Measurements from ENCODE around the gene PATJ. TPM values are rescaled to one million over a fixed set of nuclear protein-coding genes. Genes with fewer than 3 reads are reported as not detected.

Gene PATJ
- total and polyA plus RNA-seq, 8 donors: 27.6 to 58.8 (median 38.8) TPM

- Histone ChIP-seq H3K27me3 (no peaks in the 10 kb centered on the region), H3K4me1 (no peaks in the 10 kb centered on the region), H3K4me3 (no peak overlapping the region), H3K9me3 (no peaks in the 10 kb centered on the region), H3K36me3 (no peaks in the 10 kb centered on the region), H3K27ac (no peak overlapping the region)
- DNase-seq (no peak), ATAC-seq (no peak)
- intact Hi-C loops (cut with DNase I): no loop called here
- TF ChIP-seq CTCF (IDR thresholded peaks at IDR 0.05): no peak
Measured at GRCh38 chr1:62012095-62012494, 269.8 kb downstream of the PATJ start.

- Histone ChIP-seq H3K27me3 (no peaks in the 10 kb centered on the region), H3K9me3 (no peaks in the 10 kb centered on the region), H3K36me3 (no peaks in the 10 kb centered on the region), H3K4me3 (no peak overlapping the region), H3K4me1 (no peaks in the 10 kb centered on the region), H3K27ac (no peak overlapping the region)
- no peak for TF ChIP-seq CTCF (IDR thresholded peaks at IDR 0.05)
- intact Hi-C loops (cut with DNase I): no loop called here
- DNase-seq (peak in 2 of 4 donors; percentile 14 to 29), ATAC-seq (no peak)
Measured at GRCh38 chr1:62012836-62013235, 270.6 kb downstream of the PATJ start.

GRCh38 chr1:62013264-62013663 lies 271.0 kb downstream of the PATJ start:
- Histone ChIP-seq H3K36me3 (no peaks in the 10 kb centered on the region), H3K4me3 (no peak overlapping the region), H3K4me1 (no peaks in the 10 kb centered on the region), H3K27me3 (no peaks in the 10 kb centered on the region), H3K27ac (no peak overlapping the region), H3K9me3 (no peaks in the 10 kb centered on the region)
- no peak for TF ChIP-seq CTCF (IDR thresholded peaks at IDR 0.05)
- DNase-seq: no peak
- intact Hi-C loops (cut with DNase I): no loop called here
- no peak for ATAC-seq

GRCh38 chr1:62022382-62022983 lies 280.2 kb downstream of the PATJ start:
- H3K36me3 ChIP-seq: no peaks in the 10 kb centered on the region
- H3K9me3 ChIP-seq: no peaks in the 10 kb centered on the region
- DNase-seq (no peak), ATAC-seq (no peak)
- no peaks in the 10 kb centered on the region for H3K27me3 ChIP-seq
- H3K4me3 ChIP-seq: no peak overlapping the region
- no peaks in the 10 kb centered on the region for H3K4me1 ChIP-seq
- TF ChIP-seq CTCF (IDR thresholded peaks at IDR 0.05): no peak
- intact Hi-C loops (cut with DNase I): no loop called here
- H3K27ac ChIP-seq: no peak overlapping the region

- Histone ChIP-seq H3K27ac (no peak overlapping the region), H3K4me1 (no peaks in the 10 kb centered on the region), H3K36me3 (no peaks in the 10 kb centered on the region), H3K4me3 (no peak overlapping the region), H3K27me3 (no peaks in the 10 kb centered on the region), H3K9me3 (peaks cover 0 to 9% of the 10 kb centered on the region in 2 donors)
- intact Hi-C loops (cut with DNase I): no loop called here
- DNase-seq: no peak
- ATAC-seq: no peak
- no peak for TF ChIP-seq CTCF (IDR thresholded peaks at IDR 0.05)
Measured at GRCh38 chr1:62024690-62025089, 282.4 kb downstream of the PATJ start.
